ENCODE data around the gene PRR20G.
"Not testable (repeated sequence)": the region's sequence is repeated elsewhere in the genome, so short reads cannot be mapped to it uniquely, and the experiment has no call there.

The PRR20G gene

GRCh38 chr3:127287840-127288239 is at the start of gene PRR20G:
Gene PRR20G (minus strand): TSS chr3:127288046. CDS start chr3:127287365, 681 bp downstream.
- no peak for DNase-seq

DNA sequence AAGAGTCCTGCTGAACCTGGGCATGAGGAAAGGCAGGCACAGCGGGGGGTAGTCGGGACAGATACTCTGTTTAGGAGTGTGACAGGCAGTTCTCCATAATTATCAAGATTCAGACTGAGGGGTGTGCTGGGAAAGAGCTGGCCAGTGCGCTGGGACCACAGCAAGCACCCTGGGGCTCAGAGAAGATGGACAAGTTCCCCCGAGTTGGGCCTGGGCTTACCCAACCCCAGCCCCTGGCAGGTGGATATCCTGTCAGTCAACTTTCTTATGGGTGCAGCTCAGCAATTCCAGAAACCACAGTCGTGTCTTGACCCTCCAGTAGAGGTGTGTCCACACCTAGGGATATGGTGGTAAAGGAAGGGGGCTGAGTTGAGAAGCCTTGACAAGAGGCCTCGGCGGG is 49.2 kb upstream of the PRR20G start:
- DNase-seq: no peak

- DNase-seq: no peak
Observed at GRCh38 chr3:127336101-127336500, 48.3 kb upstream of the PRR20G start.

GRCh38 chr3:127330385-127330784 is 42.5 kb upstream of the PRR20G start:
- DNase-seq: no peak

DNA sequence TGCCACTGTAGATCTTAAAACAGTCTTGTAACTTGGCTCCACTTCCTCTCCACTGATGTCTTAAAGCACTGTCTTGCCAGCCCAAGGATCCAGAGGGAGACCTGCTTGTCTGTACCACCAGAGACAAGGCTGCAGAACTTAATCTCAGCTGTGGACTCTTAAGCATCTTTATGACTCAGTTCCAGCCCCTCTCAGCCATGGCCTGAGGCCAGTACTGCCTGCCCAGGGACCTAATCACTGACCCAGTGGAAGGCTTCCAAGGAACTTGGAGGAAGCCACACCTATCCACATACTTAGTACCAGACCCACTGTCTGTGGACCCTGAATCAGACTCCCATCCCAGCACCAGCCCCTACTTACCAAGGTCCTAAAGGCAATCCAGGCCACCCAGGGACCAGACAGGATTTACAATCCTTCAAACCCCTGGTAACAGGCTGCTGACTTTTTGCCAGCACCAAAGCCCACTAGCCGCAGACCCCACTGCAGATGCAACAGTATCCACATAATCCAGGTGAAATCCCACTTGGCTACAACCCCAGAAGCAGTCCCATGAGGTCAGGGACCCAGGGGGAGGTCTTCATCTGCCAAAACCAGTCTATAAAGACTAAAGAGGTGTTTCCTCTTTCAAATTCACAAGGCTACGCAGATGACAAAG is 41.9 kb upstream of the PRR20G start:
- DNase-seq: no peak

- DNase-seq: no peak
Observed at GRCh38 chr3:127328421-127328820, 40.6 kb upstream of the PRR20G start.

DNA sequence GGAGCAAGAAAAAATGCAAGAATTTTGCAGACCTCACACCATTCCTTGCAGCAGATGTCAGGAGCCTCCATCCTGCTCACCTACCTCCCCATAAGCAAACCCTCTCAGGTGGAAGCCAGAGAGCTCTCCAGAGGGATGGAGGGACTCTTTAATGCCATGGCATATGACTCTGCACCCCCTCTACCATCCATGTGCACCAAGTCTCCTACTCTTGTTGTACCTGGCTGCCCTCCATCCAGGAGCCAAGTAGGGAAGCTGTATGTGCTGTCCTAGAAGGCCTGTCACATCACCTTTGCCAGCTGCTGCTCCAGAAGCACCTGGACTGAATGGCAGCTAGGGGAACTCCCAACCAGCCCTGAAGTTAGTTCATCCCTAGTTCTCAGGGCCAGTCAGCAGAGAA is 38.5 kb upstream of the PRR20G start:
- no peak for DNase-seq

DNA sequence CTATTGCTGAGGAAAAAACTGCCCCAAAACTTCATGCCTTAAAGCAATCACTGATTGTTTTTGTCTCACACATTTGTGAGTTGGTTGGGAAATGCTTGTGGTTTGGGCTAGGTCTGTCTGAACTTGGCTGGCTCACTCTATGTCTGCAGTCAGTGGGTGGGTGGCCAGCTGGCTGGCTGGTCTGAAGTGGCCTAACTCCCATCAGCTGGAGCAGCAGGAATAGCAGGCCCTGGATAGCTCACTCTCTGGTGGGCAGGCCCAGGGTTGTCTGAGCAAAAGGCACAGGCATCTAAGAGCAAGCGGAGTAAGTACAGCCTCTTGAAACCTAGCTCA is 37.7 kb upstream of the PRR20G start:
- no peak for DNase-seq

DNA sequence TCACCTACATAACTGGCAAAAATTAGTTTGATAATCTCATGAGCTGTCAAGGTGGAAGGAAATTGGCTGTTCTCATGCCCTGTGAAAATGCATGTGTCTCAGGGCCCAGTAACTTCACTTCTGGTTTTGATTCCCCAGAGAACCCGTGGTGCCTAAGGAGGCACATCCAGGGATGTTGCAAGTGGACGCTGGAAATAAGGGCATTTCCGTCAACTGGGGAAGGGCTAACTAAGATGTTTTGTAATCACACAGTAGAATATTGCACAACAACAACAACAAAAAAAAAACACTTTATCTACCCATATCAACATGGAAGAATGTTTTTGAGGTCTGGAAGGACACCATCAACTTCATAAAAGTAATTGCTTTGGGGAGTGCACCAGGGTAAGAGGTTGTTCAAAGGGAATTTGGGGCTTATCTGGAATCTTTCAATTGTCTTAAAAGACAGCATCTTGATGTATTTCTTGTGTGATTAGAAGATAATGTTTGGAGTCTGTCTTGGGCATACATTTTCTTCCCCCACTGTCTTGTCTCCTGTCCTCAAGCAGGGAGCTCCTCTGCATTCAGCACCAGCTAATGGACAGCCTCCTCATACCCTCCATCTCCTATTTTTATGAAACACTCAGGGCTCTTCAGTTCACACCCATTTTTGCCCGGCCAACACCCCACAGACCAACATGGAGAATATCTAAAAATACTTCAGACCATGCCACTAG is 37.2 kb upstream of the PRR20G start:
- DNase-seq: no peak

DNA sequence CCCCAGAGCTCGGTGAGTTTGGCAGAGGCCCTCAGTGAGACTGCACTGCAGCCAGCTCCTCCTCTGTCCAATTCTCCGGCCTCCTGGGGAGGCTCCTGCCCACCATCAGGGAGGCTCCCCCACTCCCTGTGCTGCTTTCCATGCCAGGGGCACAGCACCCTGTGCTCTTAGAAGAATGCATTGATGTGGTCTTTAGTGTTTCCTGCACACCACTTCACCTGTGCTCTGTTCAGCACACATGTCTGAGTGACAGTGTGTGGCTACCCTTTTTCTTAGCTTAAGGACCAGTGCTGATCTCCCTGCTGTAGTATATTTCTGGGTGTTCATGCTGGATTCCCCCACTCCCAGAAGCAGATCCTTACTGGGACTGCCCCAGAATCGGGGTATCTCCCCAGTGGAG is 36.2 kb upstream of the PRR20G start:
- DNase-seq: no peak

DNA sequence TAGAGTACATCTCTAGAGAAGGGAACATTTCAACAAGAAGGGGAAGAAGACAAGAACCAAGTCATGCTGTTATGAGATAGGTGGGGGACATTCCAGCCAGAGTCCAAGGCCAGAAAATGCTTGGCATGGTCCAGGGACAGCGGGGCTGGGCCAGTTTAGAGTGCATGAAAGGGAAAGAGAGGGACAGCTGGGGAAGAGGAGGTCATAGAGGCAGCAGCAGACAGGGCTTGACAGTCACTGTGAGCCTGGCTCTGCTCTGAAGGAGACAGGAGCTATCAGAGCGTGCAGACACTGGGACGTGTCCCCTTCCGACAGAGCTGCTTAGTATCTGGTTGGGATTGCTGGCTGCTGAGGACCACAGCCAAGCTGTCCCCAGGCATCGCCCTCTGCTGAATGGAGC is 35.7 kb upstream of the PRR20G start:
- DNase-seq: no peak

GRCh38 chr3:127321371-127321770 is 33.5 kb upstream of the PRR20G start:
- no peak for DNase-seq

DNA sequence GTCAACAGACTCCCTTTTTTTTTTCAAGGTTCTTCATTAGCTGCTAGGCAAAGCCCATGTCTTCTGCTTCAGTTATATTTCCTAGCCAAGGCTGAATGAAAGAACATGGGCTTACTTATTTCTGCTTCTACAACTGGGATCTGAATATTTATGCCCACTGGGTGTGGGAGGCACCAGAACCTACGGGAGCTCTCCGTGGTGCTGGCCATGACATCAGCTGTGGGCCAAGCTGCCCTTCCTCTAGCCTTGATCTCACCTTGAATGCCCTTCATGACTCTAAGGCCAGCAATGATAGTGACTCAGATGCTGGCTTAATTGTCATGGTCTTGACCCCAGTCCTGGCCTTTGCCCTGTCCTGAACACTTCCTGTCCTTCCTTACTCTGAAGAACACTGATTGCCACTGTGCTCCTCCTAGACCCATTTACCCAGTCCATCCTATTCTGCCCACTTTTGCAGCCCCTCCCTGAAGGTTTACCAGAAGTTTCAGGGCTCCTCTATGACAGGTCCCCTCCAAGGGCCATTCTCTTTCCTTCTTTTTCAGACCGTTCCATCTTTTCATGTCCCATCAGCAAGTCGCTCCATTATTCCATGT is 32.8 kb upstream of the PRR20G start:
- DNase-seq: no peak

GRCh38 chr3:127316685-127317084 is 28.8 kb upstream of the PRR20G start:
- no peak for DNase-seq

DNA sequence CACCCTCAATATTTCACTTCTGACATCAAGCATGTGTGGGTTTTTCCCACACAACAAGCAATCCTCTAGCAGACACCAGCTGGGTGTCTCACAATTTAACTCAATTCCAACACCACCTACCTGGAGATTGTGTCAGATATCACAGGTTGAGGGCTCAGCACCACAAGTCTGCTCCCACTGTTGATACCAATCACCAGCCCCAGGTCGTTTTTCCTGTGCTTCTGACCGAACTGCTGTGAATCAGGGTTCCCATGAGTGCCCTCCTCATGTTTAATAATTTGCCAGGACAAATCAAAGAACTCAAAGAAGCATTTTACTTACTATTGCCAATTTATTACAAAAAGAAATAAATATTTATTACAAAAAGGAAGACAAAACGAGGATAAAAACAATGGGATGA is 25.0 kb upstream of the PRR20G start:
- DNase-seq: no peak

- not testable (repeated sequence) for DNase-seq
Observed at GRCh38 chr3:127308821-127309220, 21.0 kb upstream of the PRR20G start.

DNA sequence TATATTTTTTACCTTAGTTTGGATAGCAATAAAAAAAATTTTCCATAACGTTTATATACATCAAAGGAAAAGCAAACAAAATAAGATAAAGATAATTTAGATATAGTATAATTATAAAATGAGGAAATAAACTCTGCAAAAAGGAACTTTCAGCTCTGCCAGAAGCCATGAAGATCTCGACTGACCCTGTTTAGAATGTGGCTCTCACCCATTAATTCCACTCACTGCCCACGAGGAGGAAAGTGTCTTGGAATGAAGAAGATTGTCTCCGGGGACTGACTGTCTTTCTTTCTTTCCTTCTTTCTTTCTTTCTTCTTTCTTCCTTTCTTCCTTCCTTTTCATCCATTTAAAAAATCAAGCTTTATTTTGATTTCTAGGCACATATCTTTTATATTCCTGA is 20.1 kb upstream of the PRR20G start:
- DNase-seq: no peak

GRCh38 chr3:127307112-127307835 is 19.4 kb upstream of the PRR20G start:
- no peak for DNase-seq

- no peak for DNase-seq
Observed at GRCh38 chr3:127306361-127307111, 18.7 kb upstream of the PRR20G start.

- DNase-seq: no peak
Observed at GRCh38 chr3:127305499-127306060, 17.7 kb upstream of the PRR20G start.

- DNase-seq: no peak
Observed at GRCh38 chr3:127304121-127304744, 16.4 kb upstream of the PRR20G start.

DNA sequence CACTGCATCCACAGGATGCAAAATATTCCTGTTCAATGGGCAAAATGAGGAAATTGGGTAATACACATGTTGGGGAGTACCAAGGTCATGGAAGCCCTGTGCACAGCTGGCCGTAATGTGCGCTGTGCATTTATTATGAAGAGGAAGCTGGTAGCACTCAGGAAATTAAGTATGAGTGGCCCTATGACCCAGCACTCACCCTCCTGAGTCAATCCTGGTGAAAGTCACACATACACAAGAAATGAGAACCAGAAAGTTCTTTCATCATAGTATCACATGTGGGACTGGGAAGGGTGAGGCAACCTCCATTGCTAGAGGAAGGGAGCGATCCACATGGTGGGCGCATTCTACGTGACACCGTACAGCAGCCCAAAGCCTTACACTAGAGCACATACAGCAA is 11.4 kb upstream of the PRR20G start:
- no peak for DNase-seq

Measured in stimulated activated CD4-positive, alpha-beta T cell treated with anti-CD3 and anti-CD28 coated beads, Interleukin-2, amount 100 ng/mL, for 48 hours (primary cell).